ENCODE data around the gene PSMC6. TPM values are rescaled to one million over a fixed set of nuclear protein-coding genes. Genes with fewer than 3 reads are reported as not detected.

PSMC6 gene
- total RNA-seq, 1 donor from 2014 or later, result 98.2 TPM

DNA sequence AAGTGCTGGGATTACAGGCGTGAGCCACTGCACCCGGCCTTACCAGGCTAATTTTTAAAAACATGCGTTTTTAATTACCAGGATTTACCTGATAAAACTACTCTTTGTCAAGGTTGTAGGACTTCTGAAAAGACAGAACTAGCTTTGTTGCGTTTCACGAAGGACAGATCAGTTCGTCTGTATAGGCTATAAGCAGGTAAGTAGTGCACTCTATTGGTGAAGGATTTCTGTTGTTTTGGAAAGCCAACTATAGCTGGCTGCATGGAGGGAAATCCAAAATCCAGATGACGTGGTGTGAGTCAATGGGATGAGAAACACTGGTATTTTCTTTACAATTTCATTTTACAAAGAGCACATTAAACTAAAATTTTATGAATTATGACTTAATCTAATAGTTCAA lies 69.8 kb downstream of the PSMC6 start:
- DNase-seq (ENCODE audit: low read depth), result no peak
- Histone ChIP-seq H3K36me3 (ENCODE audit: control insufficient read depth, insufficient read depth, low read length) (no peaks in the 10 kb centered on the region), H3K4me3 (ENCODE audit: low read depth, low read length) (no peak overlapping the region), H3K27me3 (ENCODE audit: control insufficient read depth, insufficient read depth, low read length) (no peaks in the 10 kb centered on the region)
- TF ChIP-seq, protein P1, sequence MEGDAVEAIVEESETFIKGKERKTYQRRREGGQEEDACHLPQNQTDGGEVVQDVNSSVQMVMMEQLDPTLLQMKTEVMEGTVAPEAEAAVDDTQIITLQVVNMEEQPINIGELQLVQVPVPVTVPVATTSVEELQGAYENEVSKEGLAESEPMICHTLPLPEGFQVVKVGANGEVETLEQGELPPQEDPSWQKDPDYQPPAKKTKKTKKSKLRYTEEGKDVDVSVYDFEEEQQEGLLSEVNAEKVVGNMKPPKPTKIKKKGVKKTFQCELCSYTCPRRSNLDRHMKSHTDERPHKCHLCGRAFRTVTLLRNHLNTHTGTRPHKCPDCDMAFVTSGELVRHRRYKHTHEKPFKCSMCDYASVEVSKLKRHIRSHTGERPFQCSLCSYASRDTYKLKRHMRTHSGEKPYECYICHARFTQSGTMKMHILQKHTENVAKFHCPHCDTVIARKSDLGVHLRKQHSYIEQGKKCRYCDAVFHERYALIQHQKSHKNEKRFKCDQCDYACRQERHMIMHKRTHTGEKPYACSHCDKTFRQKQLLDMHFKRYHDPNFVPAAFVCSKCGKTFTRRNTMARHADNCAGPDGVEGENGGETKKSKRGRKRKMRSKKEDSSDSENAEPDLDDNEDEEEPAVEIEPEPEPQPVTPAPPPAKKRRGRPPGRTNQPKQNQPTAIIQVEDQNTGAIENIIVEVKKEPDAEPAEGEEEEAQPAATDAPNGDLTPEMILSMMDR (IDR thresholded peaks at IDR 0.05; ENCODE audit: insufficient read depth, low read length, poor library complexity, severe bottlenecking), result no peak

Other genes with a start within 250 kb of the PSMC6 start
- 2.1 and 3.2 TPM in 2 replicates for gene TXNDC16, start 154.7 kb upstream of the PSMC6 start, total RNA-seq
- gene GPR137C, start 154.4 kb upstream of the PSMC6 start, total RNA-seq, result 0.46 and 1.3 TPM in 2 replicates
- gene ERO1A, start 11.6 kb upstream of the PSMC6 start, total RNA-seq, result 82.7 and 94.5 TPM in 2 replicates
- gene STYX, start 23.0 kb downstream of the PSMC6 start, total RNA-seq, result 11.8 and 12.6 TPM in 2 replicates
- gene GNPNAT1, start 84.4 kb downstream of the PSMC6 start, total RNA-seq, result 38.0 and 41.3 TPM in 2 replicates
- gene FERMT2, start 243.8 kb downstream of the PSMC6 start, total RNA-seq, result 83.9 and 86.3 TPM in 2 replicates

Data from kidney epithelial cell (primary cell).